Measurements from ENCODE around the gene ADORA2B.

- TF ChIP-seq, protein P1, sequence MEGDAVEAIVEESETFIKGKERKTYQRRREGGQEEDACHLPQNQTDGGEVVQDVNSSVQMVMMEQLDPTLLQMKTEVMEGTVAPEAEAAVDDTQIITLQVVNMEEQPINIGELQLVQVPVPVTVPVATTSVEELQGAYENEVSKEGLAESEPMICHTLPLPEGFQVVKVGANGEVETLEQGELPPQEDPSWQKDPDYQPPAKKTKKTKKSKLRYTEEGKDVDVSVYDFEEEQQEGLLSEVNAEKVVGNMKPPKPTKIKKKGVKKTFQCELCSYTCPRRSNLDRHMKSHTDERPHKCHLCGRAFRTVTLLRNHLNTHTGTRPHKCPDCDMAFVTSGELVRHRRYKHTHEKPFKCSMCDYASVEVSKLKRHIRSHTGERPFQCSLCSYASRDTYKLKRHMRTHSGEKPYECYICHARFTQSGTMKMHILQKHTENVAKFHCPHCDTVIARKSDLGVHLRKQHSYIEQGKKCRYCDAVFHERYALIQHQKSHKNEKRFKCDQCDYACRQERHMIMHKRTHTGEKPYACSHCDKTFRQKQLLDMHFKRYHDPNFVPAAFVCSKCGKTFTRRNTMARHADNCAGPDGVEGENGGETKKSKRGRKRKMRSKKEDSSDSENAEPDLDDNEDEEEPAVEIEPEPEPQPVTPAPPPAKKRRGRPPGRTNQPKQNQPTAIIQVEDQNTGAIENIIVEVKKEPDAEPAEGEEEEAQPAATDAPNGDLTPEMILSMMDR (IDR thresholded peaks at IDR 0.05; ENCODE audit: insufficient read depth, low read length) = no peak
- TF ChIP-seq REST (IDR thresholded peaks at IDR 0.05; ENCODE audit: insufficient replicate concordance, low read depth) = no peak
These were observed 26.7 kb upstream of the ADORA2B start for GRCh38 chr17:15918261-15918660.
